Activated gamma-delta T cell treated with anti-CD3 and anti-CD28 coated beads, Interleukin-2, amount 50 U/mL, for 16 hours (primary cell): ENCODE results near the gene FBXO30.
A peak's percentile ranks its signal among the peaks of the same experiment; 100 is the strongest.

Source experiments
- DNase-seq: peaks from one replicate; pipeline ENCODE4 v3.0.0-alpha.2; 2020; ENCODE audit warnings: low read depth

Gene FBXO30

GRCh38 chr6:145814501-145815308 lies at the start of gene FBXO30:
TSS of gene FBXO30 (minus strand) at chr6:145814795. CDS start at chr6:145806405, 8,390 bp downstream.
- peak; percentile 74 for DNase-seq

- no peak for DNase-seq
Observed at GRCh38 chr6:145863988-145864616, 49.5 kb upstream of the FBXO30 start.

GRCh38 chr6:145863366-145863765 lies 48.8 kb upstream of the FBXO30 start:
- no peak for DNase-seq

- DNase-seq: no peak
Observed at GRCh38 chr6:145860562-145860961, 46.0 kb upstream of the FBXO30 start.

- no peak for DNase-seq
Observed at GRCh38 chr6:145850671-145851070, 36.1 kb upstream of the FBXO30 start.

- DNase-seq: no peak
Observed at GRCh38 chr6:145848541-145848940, 33.9 kb upstream of the FBXO30 start.

GRCh38 chr6:145845557-145845956 lies 31.0 kb upstream of the FBXO30 start:
- DNase-seq: no peak

- no peak for DNase-seq
Observed at GRCh38 chr6:145844933-145845540, 30.4 kb upstream of the FBXO30 start.

GRCh38 chr6:145842693-145843546 lies 28.3 kb upstream of the FBXO30 start:
- DNase-seq: no peak

GRCh38 chr6:145841668-145842067 lies 27.1 kb upstream of the FBXO30 start:
- no peak for DNase-seq

GRCh38 chr6:145839653-145840052 lies 25.1 kb upstream of the FBXO30 start:
- no peak for DNase-seq

- DNase-seq: no peak
Observed at GRCh38 chr6:145838305-145838704, 23.7 kb upstream of the FBXO30 start.

GRCh38 chr6:145836772-145837171 lies 22.2 kb upstream of the FBXO30 start:
- DNase-seq: no peak

GRCh38 chr6:145836170-145836569 lies 21.6 kb upstream of the FBXO30 start:
- no peak for DNase-seq

GRCh38 chr6:145830612-145831011 lies 16.0 kb upstream of the FBXO30 start:
- no peak for DNase-seq

- no peak for DNase-seq
Observed at GRCh38 chr6:145829950-145830349, 15.4 kb upstream of the FBXO30 start.

GRCh38 chr6:145829102-145829501 lies 14.5 kb upstream of the FBXO30 start:
- DNase-seq: no peak

GRCh38 chr6:145824344-145824743 lies 9.7 kb upstream of the FBXO30 start:
- no peak for DNase-seq

GRCh38 chr6:145823328-145823944 lies 8.8 kb upstream of the FBXO30 start:
- no peak for DNase-seq

GRCh38 chr6:145822456-145822855 lies 7.9 kb upstream of the FBXO30 start:
- DNase-seq: no peak

- no peak for DNase-seq
Observed at GRCh38 chr6:145819994-145820393, 5.4 kb upstream of the FBXO30 start.

GRCh38 chr6:145818796-145819195 lies 4.2 kb upstream of the FBXO30 start:
- DNase-seq: no peak
